Muscle layer of colon (tissue), 2 donors: ENCODE data around the gene PNPLA7.

Experiments
- H3K27ac ChIP-seq: one replicate; pipeline ENCODE4 v1.7.0; 2013; ENCODE audit warnings: low read depth, mild to moderate bottlenecking, low read length, moderate library complexity
- H3K27me3 ChIP-seq, 2 donors: one replicate each; pipeline ENCODE4 v1.7.0; 2013; ENCODE audit warnings: low read length in 2 of 2, mild to moderate bottlenecking in 2 of 2; ENCODE audit not compliant: insufficient read depth in 2 of 2, control insufficient read depth in 1 of 2
- H3K36me3 ChIP-seq: one replicate; pipeline ENCODE4 v1.7.0; 2013; ENCODE audit warnings: mild to moderate bottlenecking, low read length; ENCODE audit not compliant: insufficient read depth
- H3K4me1 ChIP-seq: one replicate; pipeline ENCODE4 v1.7.0; 2013; ENCODE audit warnings: mild to moderate bottlenecking, low read length; ENCODE audit not compliant: insufficient read depth
- H3K4me3 ChIP-seq, 2 donors: one replicate each; pipeline ENCODE4 v1.7.0; 2013; ENCODE audit warnings: low read length in 2 of 2, low read depth in 1 of 2, mild to moderate bottlenecking in 1 of 2, moderate library complexity in 1 of 2
- H3K9ac ChIP-seq: one replicate; pipeline ENCODE4 v1.7.0; 2013; ENCODE audit warnings: low read length
- H3K9me3 ChIP-seq: one replicate; pipeline ENCODE4 v1.7.0; 2013; ENCODE audit warnings: mild to moderate bottlenecking, low read length
- donor health status: abdominal sarcoma.
- donor health status: Adenocarcinoma of cecum.

Gene PNPLA7

GRCh38 chr9:137509198-137509597, 41.0 kb downstream of the PNPLA7 start:
- no peak overlapping the region for H3K27ac ChIP-seq
- no peak overlapping the region for H3K9ac ChIP-seq
- H3K4me3 ChIP-seq, result no peak overlapping the region
- H3K27me3 ChIP-seq, result no peaks in the 10 kb centered on the region
- no peaks in the 10 kb centered on the region for H3K4me1 ChIP-seq
- no peaks in the 10 kb centered on the region for H3K36me3 ChIP-seq
- H3K9me3 ChIP-seq, result no peaks in the 10 kb centered on the region

- Histone ChIP-seq H3K4me3 (no peak overlapping the region), H3K27me3 (no peaks in the 10 kb centered on the region), H3K36me3 (no peaks in the 10 kb centered on the region), H3K27ac (no peak overlapping the region), H3K4me1 (no peaks in the 10 kb centered on the region), H3K9ac (no peak overlapping the region), H3K9me3 (no peaks in the 10 kb centered on the region)
These were observed 43.5 kb downstream of the PNPLA7 start for GRCh38 chr9:137506702-137507171.

- Histone ChIP-seq H3K9ac (no peak overlapping the region), H3K9me3 (no peaks in the 10 kb centered on the region)
These were observed 43.9 kb downstream of the PNPLA7 start for GRCh38 chr9:137506274-137506673.

GRCh38 chr9:137505421-137506140, 44.6 kb downstream of the PNPLA7 start:
- Histone ChIP-seq H3K27ac (no peak overlapping the region), H3K27me3 (no peaks in the 10 kb centered on the region), H3K9me3 (no peaks in the 10 kb centered on the region), H3K36me3 (no peaks in the 10 kb centered on the region), H3K4me3 (no peak overlapping the region), H3K4me1 (no peaks in the 10 kb centered on the region), H3K9ac (no peak overlapping the region)

More at GRCh38 chr9:137506274-137506673, 43.9 kb downstream of the PNPLA7 start:
- H3K27me3 ChIP-seq, result no peaks in the 10 kb centered on the region
- no peak overlapping the region for H3K4me3 ChIP-seq
- no peak overlapping the region for H3K27ac ChIP-seq
- no peaks in the 10 kb centered on the region for H3K36me3 ChIP-seq
- H3K4me1 ChIP-seq, result no peaks in the 10 kb centered on the region

GRCh38 chr9:137504432-137504777, 45.8 kb downstream of the PNPLA7 start:
- Histone ChIP-seq H3K27ac (no peak overlapping the region), H3K4me3 (no peak overlapping the region), H3K36me3 (no peaks in the 10 kb centered on the region), H3K9me3 (no peaks in the 10 kb centered on the region), H3K4me1 (no peaks in the 10 kb centered on the region), H3K9ac (no peak overlapping the region), H3K27me3 (no peaks in the 10 kb centered on the region)

GRCh38 chr9:137502008-137502911, 47.9 kb downstream of the PNPLA7 start:
- no peaks in the 10 kb centered on the region for H3K9me3 ChIP-seq
- H3K27ac ChIP-seq, result no peak overlapping the region
- H3K4me3 ChIP-seq, result no peak overlapping the region
- no peak overlapping the region for H3K9ac ChIP-seq
- H3K27me3 ChIP-seq, result no peaks in the 10 kb centered on the region
- H3K36me3 ChIP-seq, result no peaks in the 10 kb centered on the region
- no peaks in the 10 kb centered on the region for H3K4me1 ChIP-seq

- Histone ChIP-seq H3K4me3 (no peak overlapping the region), H3K4me1 (no peaks in the 10 kb centered on the region), H3K27me3 (no peaks in the 10 kb centered on the region), H3K9me3 (no peaks in the 10 kb centered on the region), H3K36me3 (no peaks in the 10 kb centered on the region), H3K27ac (no peak overlapping the region), H3K9ac (no peak overlapping the region)
These were observed 48.7 kb downstream of the PNPLA7 start for GRCh38 chr9:137501457-137501856.

GRCh38 chr9:137500666-137501397, 49.4 kb downstream of the PNPLA7 start:
- H3K9me3 ChIP-seq, result no peaks in the 10 kb centered on the region
- no peak overlapping the region for H3K27ac ChIP-seq
- H3K36me3 ChIP-seq, result no peaks in the 10 kb centered on the region
- no peak overlapping the region for H3K4me3 ChIP-seq
- H3K27me3 ChIP-seq, result no peaks in the 10 kb centered on the region
- no peaks in the 10 kb centered on the region for H3K4me1 ChIP-seq
- H3K9ac ChIP-seq, result no peak overlapping the region

GRCh38 chr9:137499858-137500661, 50.1 kb downstream of the PNPLA7 start:
- no peak overlapping the region for H3K4me3 ChIP-seq
- no peak overlapping the region for H3K9ac ChIP-seq
- H3K27me3 ChIP-seq, result no peaks in the 10 kb centered on the region
- H3K36me3 ChIP-seq, result no peaks in the 10 kb centered on the region
- no peaks in the 10 kb centered on the region for H3K9me3 ChIP-seq
- no peak overlapping the region for H3K27ac ChIP-seq
- H3K4me1 ChIP-seq, result no peaks in the 10 kb centered on the region

- no peaks in the 10 kb centered on the region for H3K36me3 ChIP-seq
- H3K4me1 ChIP-seq, result no peaks in the 10 kb centered on the region
- no peak overlapping the region for H3K27ac ChIP-seq
- H3K4me3 ChIP-seq, result no peak overlapping the region
- no peak overlapping the region for H3K9ac ChIP-seq
- H3K27me3 ChIP-seq, result no peaks in the 10 kb centered on the region
- no peaks in the 10 kb centered on the region for H3K9me3 ChIP-seq
These were observed 50.8 kb downstream of the PNPLA7 start for GRCh38 chr9:137499416-137499815.
